Measurements from ENCODE around the gene BUB1B.
"Not testable (repeated sequence)": the region's sequence is repeated elsewhere in the genome, so short reads cannot be mapped to it uniquely, and the experiment has no call there.

The BUB1B gene

GRCh38 chr15:40137303-40138200, 23.3 kb upstream of the BUB1B start:
- no peak for DNase-seq

GRCh38 chr15:40138201-40138570, 22.7 kb upstream of the BUB1B start:
- not testable (repeated sequence) for DNase-seq

- no peak for DNase-seq
These were observed 18.4 kb upstream of the BUB1B start for GRCh38 chr15:40142428-40142827.

GRCh38 chr15:40146037-40146436, 14.8 kb upstream of the BUB1B start:
- no peak for DNase-seq

- no peak for DNase-seq
These were observed 11.5 kb upstream of the BUB1B start for GRCh38 chr15:40149339-40149738.

- no peak for DNase-seq
These were observed 10.5 kb upstream of the BUB1B start for GRCh38 chr15:40150163-40150925.

GRCh38 chr15:40151499-40151898, 9.4 kb upstream of the BUB1B start:
- no peak for DNase-seq

- DNase-seq: no peak
These were observed 8.9 kb upstream of the BUB1B start for GRCh38 chr15:40151991-40152390.

- not testable (repeated sequence) for DNase-seq
These were observed 6.0 kb upstream of the BUB1B start for GRCh38 chr15:40154821-40155220.

GRCh38 chr15:40155270-40155910, 5.5 kb upstream of the BUB1B start:
- DNase-seq: no peak

GRCh38 chr15:40157778-40158447, 3.0 kb upstream of the BUB1B start:
- no peak for DNase-seq

- no peak for DNase-seq
These were observed 848 bp upstream of the BUB1B start for GRCh38 chr15:40160021-40160420.

GRCh38 chr15:40161693-40162391, 973 bp downstream of the BUB1B start:
- DNase-seq: no peak

GRCh38 chr15:40162552-40162951, 1.7 kb downstream of the BUB1B start:
- no peak for DNase-seq

GRCh38 chr15:40163657-40164416, 3.0 kb downstream of the BUB1B start:
- no peak for DNase-seq

- not testable (repeated sequence) for DNase-seq
These were observed 6.5 kb downstream of the BUB1B start for GRCh38 chr15:40167374-40167773.

GRCh38 chr15:40175160-40175559, 14.3 kb downstream of the BUB1B start:
- no peak for DNase-seq

GRCh38 chr15:40182358-40183029, 21.6 kb downstream of the BUB1B start:
- no peak for DNase-seq

GRCh38 chr15:40183636-40184463, 23.0 kb downstream of the BUB1B start:
- DNase-seq: no peak

GRCh38 chr15:40190591-40190990, 29.7 kb downstream of the BUB1B start:
- no peak for DNase-seq

All from activated naive CD4-positive, alpha-beta T cell treated with Interleukin-2 at 50 U/mL for 16 hours (primary cell).